HG03108 (cell line): ENCODE data around the gene RALB.
A peak's percentile ranks its signal among the peaks of the same experiment; 100 is the strongest.

ENCODE experiments used
- ATAC-seq: cut with Tn5 transposase; IDR thresholded peaks from one replicate; pipeline ENCODE4 v1.9.1; 2021; ENCODE audit warnings: moderate library complexity; ENCODE audit not compliant: unreplicated experiment

The RALB gene

GRCh38 chr2:120262150-120262549 is 9.5 kb downstream of the RALB start:
- ATAC-seq: no peak

- no peak for ATAC-seq
Measured at GRCh38 chr2:120262761-120263428, 10.2 kb downstream of the RALB start.

- ATAC-seq: no peak
Measured at GRCh38 chr2:120265006-120265405, 12.4 kb downstream of the RALB start.

GRCh38 chr2:120267348-120267747 is 14.7 kb downstream of the RALB start:
- no peak for ATAC-seq

GRCh38 chr2:120269076-120269744 is 16.6 kb downstream of the RALB start:
- no peak for ATAC-seq

- no peak for ATAC-seq
Measured at GRCh38 chr2:120269816-120270215, 17.2 kb downstream of the RALB start.

GRCh38 chr2:120271711-120272379 is 19.2 kb downstream of the RALB start:
- no peak for ATAC-seq

- ATAC-seq: no peak
Measured at GRCh38 chr2:120272763-120273481, 20.3 kb downstream of the RALB start.

GRCh38 chr2:120275617-120276400 is 23.2 kb downstream of the RALB start:
- no peak for ATAC-seq

GRCh38 chr2:120277505-120278205 is 25.0 kb downstream of the RALB start:
- no peak for ATAC-seq

GRCh38 chr2:120278901-120279300 is 26.2 kb downstream of the RALB start:
- ATAC-seq: no peak

- ATAC-seq: no peak
Measured at GRCh38 chr2:120279708-120280107, 27.1 kb downstream of the RALB start.

- ATAC-seq: no peak
Measured at GRCh38 chr2:120283649-120284048, 31.0 kb downstream of the RALB start.

- no peak for ATAC-seq
Measured at GRCh38 chr2:120285056-120285455, 32.4 kb downstream of the RALB start.

GRCh38 chr2:120287183-120288015 is 34.7 kb downstream of the RALB start:
- peak; percentile 97 for ATAC-seq

GRCh38 chr2:120288016-120288373 is 35.3 kb downstream of the RALB start:
- no peak for ATAC-seq

- no peak for ATAC-seq
Measured at GRCh38 chr2:120289221-120289906, 36.7 kb downstream of the RALB start.

- no peak for ATAC-seq
Measured at GRCh38 chr2:120290737-120291136, 38.1 kb downstream of the RALB start.
